GM12878 (cell line): ENCODE measurements around the gene HEXIM1. TPM values are rescaled to one million over a fixed set of nuclear protein-coding genes. Genes with fewer than 3 reads are reported as not detected.
A peak's percentile ranks its signal among the peaks of the same experiment; 100 is the strongest.

Experiments
- ATF3 ChIP-seq: IDR thresholded peaks from 2 replicates; pipeline ENCODE4 v1.6.1; 2011; ENCODE audit warnings: low read depth, mild to moderate bottlenecking, low read length, moderate library complexity, borderline replicate concordance; ENCODE audit errors: extremely low read depth
- BACH1 ChIP-seq: fragments of 450-650 bp; IDR thresholded peaks from 2 replicates; pipeline ENCODE4 v1.6.1; 2017; ENCODE audit warnings: mild to moderate bottlenecking, borderline replicate concordance
- CEBPB ChIP-seq, 2 experiments: fragments of 150-350 bp in 1 of 2; IDR thresholded peaks; 2 replicates each; pipeline ENCODE4 v1.6.1; 2012 to 2014; ENCODE audit warnings: low read depth in 2 of 2, low read length in 2 of 2, borderline replicate concordance in 1 of 2, inconsistent platforms in 1 of 2
- DPF2 ChIP-seq: fragments of 450-650 bp; IDR thresholded peaks from 2 replicates; pipeline ENCODE4 v1.6.1; 2017; ENCODE audit warnings: mild to moderate bottlenecking
- EGR1 ChIP-seq, 2 experiments: IDR thresholded peaks; 1 replicate in 1 of 2; 2 replicates in 1 of 2; pipeline ENCODE4 v1.6.1; 2011 to 2012; ENCODE audit warnings: low read depth in 2 of 2, low read length in 2 of 2, borderline replicate concordance in 1 of 2, mild to moderate bottlenecking in 1 of 2, moderate library complexity in 1 of 2
- EP300 ChIP-seq, 2 experiments: fragments of 150-350 bp in 1 of 2; IDR thresholded peaks; 2 replicates each; pipeline ENCODE4 v1.6.1; 2011 to 2012; ENCODE audit warnings: low read depth in 2 of 2, low read length in 2 of 2, borderline replicate concordance in 1 of 2, improper control_type of control experiment in 1 of 2, inconsistent platforms in 1 of 2; ENCODE audit not compliant: control insufficient read depth in 1 of 2
- GABPA ChIP-seq: IDR thresholded peaks from 2 replicates; pipeline ENCODE4 v1.6.1; 2014; ENCODE audit warnings: antibody characterized with exemption, low read depth, mild to moderate bottlenecking, inconsistent platforms
- GATAD2B ChIP-seq: fragments of 450-650 bp; conservative IDR thresholded peaks from 2 replicates; pipeline ENCODE4 v1.6.1; 2017; ENCODE audit warnings: low read depth, mild to moderate bottlenecking, moderate library complexity
- JUND ChIP-seq: IDR thresholded peaks from 2 replicates; pipeline ENCODE4 v1.6.1; 2012; ENCODE audit warnings: low read depth, mild to moderate bottlenecking, low read length, improper control_type of control experiment, moderate library complexity
- MEF2B ChIP-seq: fragments of 450-650 bp; IDR thresholded peaks from 2 replicates; pipeline ENCODE4 v1.6.1; 2018; ENCODE audit warnings: mild to moderate bottlenecking, moderate library complexity; ENCODE audit not compliant: partially characterized antibody, poor library complexity, severe bottlenecking
- PAX5 ChIP-seq: IDR thresholded peaks from 2 replicates; pipeline ENCODE4 v1.6.1; 2011; ENCODE audit warnings: low read depth, low read length, borderline replicate concordance
- PAX8 ChIP-seq: fragments of 450-650 bp; IDR thresholded peaks from 2 replicates; pipeline ENCODE4 v1.6.1; 2017; ENCODE audit warnings: mild to moderate bottlenecking, moderate library complexity
- PML ChIP-seq: IDR thresholded peaks from 2 replicates; pipeline ENCODE4 v1.6.1; 2012; ENCODE audit warnings: low read length, inconsistent platforms
- RAD21 ChIP-seq: IDR thresholded peaks from 2 replicates; pipeline ENCODE4 v1.6.1; 2011; ENCODE audit warnings: mild to moderate bottlenecking, low read depth, low read length, moderate library complexity; ENCODE audit not compliant: insufficient read depth
- RELA ChIP-seq: fragments of 450-650 bp; IDR thresholded peaks from 2 replicates; pipeline ENCODE4 v1.8.0; 2014; ENCODE audit warnings: borderline replicate concordance; ENCODE audit not compliant: partially characterized antibody
- SP1 ChIP-seq: IDR thresholded peaks from one replicate; pipeline ENCODE4 v1.6.1; 2011; ENCODE audit warnings: low read depth, low read length
- ZBED1 ChIP-seq: IDR thresholded peaks from 2 replicates; pipeline ENCODE4 v1.6.1; 2016; ENCODE audit warnings: borderline replicate concordance
- ZBTB11 ChIP-seq: fragments of 450-650 bp; formaldehyde crosslinking; IDR thresholded peaks from 2 replicates; pipeline ENCODE4 v1.5.0; 2022; ENCODE audit warnings: mild to moderate bottlenecking, missing genetic modification characterization
- ZNF622 ChIP-seq: fragments of 450-650 bp; IDR thresholded peaks from 2 replicates; pipeline ENCODE4 v1.6.1; 2017; ENCODE audit warnings: mild to moderate bottlenecking, inconsistent platforms
- polyA plus RNA-seq, 11 experiments: library from polyadenylated mRNA; depleted of rRNA in 4 of 11; unstranded in 6 of 11; stranded (reverse) in 5 of 11; fragments of >200 nt; fragmentation: Nextera tagmentation in 4 of 11; fragmentation: Illumina TruSeq in 1 of 11; extraction: Ambion mirVana in 4 of 11; extraction: Trizol in 1 of 11; gene quantifications; 1 replicate in 1 of 11; 2 replicates in 10 of 11; pipeline versions ENCODE4 v1.2.1 to v1.2.3, GENCODE V29; 2011 to 2016; ENCODE audit warnings: inconsistent platforms in 2 of 11, missing spikeins in 2 of 11, low read depth in 1 of 11
- total RNA-seq, 4 experiments: library from RNA; depleted of rRNA in 3 of 4; stranded (reverse); fragments of >200 nt in 3 of 4; fragmentation: Illumina TruSeq in 1 of 4; extraction: Trizol in 1 of 4; gene quantifications; 2 replicates each; pipeline versions ENCODE4 v1.2.1 to v1.2.3, GENCODE V29; 2013 to 2021
- TF ChIP-seq, protein P1 (sequence below): IDR thresholded peaks from 2 replicates; pipeline ENCODE4 v1.6.1; 2011; ENCODE audit warnings: borderline replicate concordance, low read depth, mild to moderate bottlenecking, moderate library complexity, low read length; ENCODE audit not compliant: insufficient read depth, poor library complexity, severe bottlenecking
- TF ChIP-seq, protein P2 (sequence below), 3 experiments: IDR thresholded peaks in 2 of 3; conservative IDR thresholded peaks in 1 of 3; 2 replicates each; pipeline ENCODE4 v1.5.1; 2011; ENCODE audit warnings: low read depth in 3 of 3, low read length in 3 of 3, mild to moderate bottlenecking in 3 of 3, control low read depth in 2 of 3, moderate library complexity in 2 of 3, inconsistent platforms in 1 of 3, mixed read lengths in 1 of 3; ENCODE audit not compliant: control insufficient read depth in 2 of 3, insufficient read depth in 1 of 3; ENCODE audit errors: extremely low read depth in 1 of 3

HEXIM1 gene
- total and polyA plus RNA-seq, 10 of the 15 experiments (the other 5 are each of a cell fraction or from before 2014, with no cell fraction given), result 1.9 to 24.1 (median 9.0) TPM

GRCh38 chr17:45197555-45198334 lies 49.5 kb downstream of the HEXIM1 start (continued):
- TF ChIP-seq ATF3 (peak; percentile 5; the same call in 1 of the 2 replicates), SP1 (peak; percentile 34), ZNF622 (no peak), ZBED1 (no peak), DPF2 (no peak), BACH1 (peak; percentile 45; the same call in 1 of the 2 replicates), MEF2B (no peak), PAX8 (no peak), GATAD2B (no peak; the same call in 1 of the 2 replicates), CEBPB (IDR thresholded peaks at IDR 0.05; ENCODE audit: borderline replicate concordance in 1 of 2, low read depth in 2 of 2, low read length in 2 of 2) (no peak), EGR1 (IDR thresholded peaks at IDR 0.05; ENCODE audit: borderline replicate concordance in 1 of 2, low read depth in 2 of 2, low read length in 2 of 2) (no peak), RAD21 (peak; percentile 97), EP300 (IDR thresholded peaks at IDR 0.05; ENCODE audit: borderline replicate concordance in 1 of 2, control insufficient read depth in 1 of 2, low read depth in 2 of 2, low read length in 2 of 2) (no peak), PAX5 (no peak), RELA (peak; percentile 48), JUND (no peak), GABPA (no peak), PML (no peak), ZBTB11 (CRISPR knock-in tag) (no peak)
- TF ChIP-seq, protein P1, sequence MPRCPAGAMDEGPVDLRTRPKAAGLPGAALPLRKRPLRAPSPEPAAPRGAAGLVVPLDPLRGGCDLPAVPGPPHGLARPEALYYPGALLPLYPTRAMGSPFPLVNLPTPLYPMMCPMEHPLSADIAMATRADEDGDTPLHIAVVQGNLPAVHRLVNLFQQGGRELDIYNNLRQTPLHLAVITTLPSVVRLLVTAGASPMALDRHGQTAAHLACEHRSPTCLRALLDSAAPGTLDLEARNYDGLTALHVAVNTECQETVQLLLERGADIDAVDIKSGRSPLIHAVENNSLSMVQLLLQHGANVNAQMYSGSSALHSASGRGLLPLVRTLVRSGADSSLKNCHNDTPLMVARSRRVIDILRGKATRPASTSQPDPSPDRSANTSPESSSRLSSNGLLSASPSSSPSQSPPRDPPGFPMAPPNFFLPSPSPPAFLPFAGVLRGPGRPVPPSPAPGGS, result no peak
- TF ChIP-seq, protein P2, sequence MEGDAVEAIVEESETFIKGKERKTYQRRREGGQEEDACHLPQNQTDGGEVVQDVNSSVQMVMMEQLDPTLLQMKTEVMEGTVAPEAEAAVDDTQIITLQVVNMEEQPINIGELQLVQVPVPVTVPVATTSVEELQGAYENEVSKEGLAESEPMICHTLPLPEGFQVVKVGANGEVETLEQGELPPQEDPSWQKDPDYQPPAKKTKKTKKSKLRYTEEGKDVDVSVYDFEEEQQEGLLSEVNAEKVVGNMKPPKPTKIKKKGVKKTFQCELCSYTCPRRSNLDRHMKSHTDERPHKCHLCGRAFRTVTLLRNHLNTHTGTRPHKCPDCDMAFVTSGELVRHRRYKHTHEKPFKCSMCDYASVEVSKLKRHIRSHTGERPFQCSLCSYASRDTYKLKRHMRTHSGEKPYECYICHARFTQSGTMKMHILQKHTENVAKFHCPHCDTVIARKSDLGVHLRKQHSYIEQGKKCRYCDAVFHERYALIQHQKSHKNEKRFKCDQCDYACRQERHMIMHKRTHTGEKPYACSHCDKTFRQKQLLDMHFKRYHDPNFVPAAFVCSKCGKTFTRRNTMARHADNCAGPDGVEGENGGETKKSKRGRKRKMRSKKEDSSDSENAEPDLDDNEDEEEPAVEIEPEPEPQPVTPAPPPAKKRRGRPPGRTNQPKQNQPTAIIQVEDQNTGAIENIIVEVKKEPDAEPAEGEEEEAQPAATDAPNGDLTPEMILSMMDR (IDR thresholded peaks at IDR 0.05 in 2 of 3, conservative IDR thresholded peaks at IDR 0.05 in 1 of 3; ENCODE audit: control insufficient read depth in 2 of 3, extremely low read depth in 1 of 3, insufficient read depth in 1 of 3, low read depth in 3 of 3, low read length in 3 of 3), result peak; percentile 99 to 100 (median 99)
